ENCODE results near the gene HSBP1L1.
"Not testable (repeated sequence)": the region's sequence is repeated elsewhere in the genome, so short reads cannot be mapped to it uniquely, and the experiment has no call there.

HSBP1L1 gene

DNA sequence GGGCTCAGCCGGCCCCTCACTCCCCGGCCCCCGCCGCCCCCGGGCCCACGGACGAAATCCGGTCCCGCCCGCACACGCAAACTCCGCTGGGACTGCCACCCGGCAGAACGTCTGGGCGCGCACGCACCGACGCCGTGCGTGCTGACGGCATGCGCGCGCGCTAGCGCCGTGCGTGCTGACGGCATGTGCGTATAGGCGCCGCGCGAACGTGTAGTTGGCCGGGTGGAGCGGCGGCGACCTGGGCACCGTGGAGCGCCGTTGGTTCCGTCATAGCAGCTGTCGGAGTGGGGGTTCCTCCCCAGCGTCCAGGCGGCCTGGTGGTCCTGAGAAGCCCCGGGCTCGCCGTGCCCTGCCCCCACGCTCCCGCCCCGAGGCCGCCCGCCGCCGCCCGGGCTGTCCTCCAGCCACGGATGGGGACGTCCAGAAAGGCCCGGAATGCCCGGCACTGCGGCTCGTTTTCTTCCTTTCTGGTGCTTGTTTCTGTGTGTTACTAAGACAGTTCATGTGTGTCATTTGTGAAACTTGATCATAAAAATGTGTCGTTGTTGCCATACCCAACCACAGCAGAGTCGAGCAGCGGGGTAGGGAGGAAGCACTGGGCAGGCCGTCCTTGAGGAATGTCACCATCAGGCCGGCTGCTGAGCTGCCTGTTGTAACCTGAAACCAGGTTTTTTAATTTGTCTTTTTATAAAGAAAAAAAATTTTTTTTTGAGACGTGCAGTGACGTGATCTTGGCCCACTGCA is 24.2 kb downstream of the HSBP1L1 start, which contains the start of gene TXNL4A:
Gene TXNL4A (minus strand): TSS at position 113 of the 744 bp plus-strand sequence. CDS start 171 bp downstream, outside the sequence.
- Histone ChIP-seq H3K9me3 (ENCODE audit: severe bottlenecking) (no peaks in the 10 kb centered on the region), H3K27ac (ENCODE audit: poor library complexity, severe bottlenecking) (peak within 1 kb of the TSS; percentile 77), H3K36me3 (ENCODE audit: low read depth) (peaks cover 30% of the 10 kb centered on the region), H3K4me3 (ENCODE audit: severe bottlenecking) (peak within 1 kb of the TSS; percentile 73), H3K4me1 (ENCODE audit: insufficient read depth, poor library complexity, severe bottlenecking) (peaks cover 4% of the 10 kb centered on the region), H3K27me3 (ENCODE audit: insufficient read depth, poor library complexity, severe bottlenecking) (no peaks in the 10 kb centered on the region)
- TF ChIP-seq, protein P1, sequence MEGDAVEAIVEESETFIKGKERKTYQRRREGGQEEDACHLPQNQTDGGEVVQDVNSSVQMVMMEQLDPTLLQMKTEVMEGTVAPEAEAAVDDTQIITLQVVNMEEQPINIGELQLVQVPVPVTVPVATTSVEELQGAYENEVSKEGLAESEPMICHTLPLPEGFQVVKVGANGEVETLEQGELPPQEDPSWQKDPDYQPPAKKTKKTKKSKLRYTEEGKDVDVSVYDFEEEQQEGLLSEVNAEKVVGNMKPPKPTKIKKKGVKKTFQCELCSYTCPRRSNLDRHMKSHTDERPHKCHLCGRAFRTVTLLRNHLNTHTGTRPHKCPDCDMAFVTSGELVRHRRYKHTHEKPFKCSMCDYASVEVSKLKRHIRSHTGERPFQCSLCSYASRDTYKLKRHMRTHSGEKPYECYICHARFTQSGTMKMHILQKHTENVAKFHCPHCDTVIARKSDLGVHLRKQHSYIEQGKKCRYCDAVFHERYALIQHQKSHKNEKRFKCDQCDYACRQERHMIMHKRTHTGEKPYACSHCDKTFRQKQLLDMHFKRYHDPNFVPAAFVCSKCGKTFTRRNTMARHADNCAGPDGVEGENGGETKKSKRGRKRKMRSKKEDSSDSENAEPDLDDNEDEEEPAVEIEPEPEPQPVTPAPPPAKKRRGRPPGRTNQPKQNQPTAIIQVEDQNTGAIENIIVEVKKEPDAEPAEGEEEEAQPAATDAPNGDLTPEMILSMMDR (IDR thresholded peaks at IDR 0.05; ENCODE audit: poor library complexity, severe bottlenecking) = no peak
- DNase-seq (ENCODE audit: low spot score) (peak; percentile 80), ATAC-seq (ENCODE audit: low read depth) (peak; percentile 91)

DNA sequence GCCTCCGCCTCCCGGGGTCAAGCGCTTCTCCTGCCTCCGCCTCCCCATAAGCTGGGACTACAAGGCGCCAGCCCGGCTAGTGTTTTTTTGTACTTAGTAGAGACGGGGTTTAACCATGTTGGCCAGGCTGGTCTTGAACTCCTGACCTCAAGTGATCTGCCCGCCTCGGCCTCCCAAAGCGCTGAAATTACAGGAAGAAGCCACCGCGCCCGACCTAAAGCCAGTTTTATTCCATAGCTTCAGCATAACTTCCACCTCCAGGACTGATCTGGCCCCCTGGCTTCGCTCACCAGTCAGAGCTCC is 24.7 kb downstream of the HSBP1L1 start:
- Histone ChIP-seq H3K9me3 (ENCODE audit: severe bottlenecking) (no peaks in the 10 kb centered on the region), H3K27me3 (ENCODE audit: insufficient read depth, poor library complexity, severe bottlenecking) (no peaks in the 10 kb centered on the region), H3K4me3 (ENCODE audit: severe bottlenecking) (peak overlapping the region; percentile 73), H3K36me3 (ENCODE audit: low read depth) (peaks cover 25% of the 10 kb centered on the region), H3K27ac (ENCODE audit: poor library complexity, severe bottlenecking) (peak overlapping the region; percentile 77), H3K4me1 (ENCODE audit: insufficient read depth, poor library complexity, severe bottlenecking) (peaks cover 4% of the 10 kb centered on the region)
- no peak; the same call in 2 of the 3 replicates for ATAC-seq (ENCODE audit: low read depth)
- no peak for DNase-seq (ENCODE audit: low spot score)
- TF ChIP-seq, protein P1 (IDR thresholded peaks at IDR 0.05; ENCODE audit: poor library complexity, severe bottlenecking) = no peak

DNA sequence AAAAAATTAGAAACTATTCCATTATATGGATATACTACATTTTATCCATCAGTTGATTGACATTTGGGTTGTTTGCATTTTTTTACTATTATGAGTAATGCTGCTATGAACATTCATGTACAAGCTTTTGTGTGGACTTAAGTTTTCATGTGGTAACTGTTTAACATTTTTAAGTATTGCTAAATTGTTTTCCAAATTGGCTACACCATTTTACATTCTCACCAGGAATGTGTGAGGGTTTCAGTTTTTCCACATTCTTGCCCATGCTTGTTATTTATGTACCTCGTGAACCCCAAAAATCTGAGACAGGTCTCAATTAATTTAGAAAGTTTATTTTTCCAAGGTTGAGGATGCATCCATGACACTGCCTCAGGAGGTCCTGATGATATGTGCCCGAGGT is 27.1 kb downstream of the HSBP1L1 start:
- no peaks in the 10 kb centered on the region for H3K9me3 ChIP-seq (ENCODE audit: severe bottlenecking)
- ATAC-seq (ENCODE audit: low read depth) (no peak), DNase-seq (ENCODE audit: low spot score) (no peak)
- H3K36me3 ChIP-seq (ENCODE audit: low read depth) = peaks cover 1% of the 10 kb centered on the region; the same call in 1 of the 2 replicates
- TF ChIP-seq, protein P1 (IDR thresholded peaks at IDR 0.05; ENCODE audit: poor library complexity, severe bottlenecking) = no peak
- no peak overlapping the region for H3K4me3 ChIP-seq (ENCODE audit: severe bottlenecking)
- H3K4me1 ChIP-seq (ENCODE audit: insufficient read depth, poor library complexity, severe bottlenecking) = peaks cover under 1% of the 10 kb centered on the region
- no peak overlapping the region for H3K27ac ChIP-seq (ENCODE audit: poor library complexity, severe bottlenecking)
- H3K27me3 ChIP-seq (ENCODE audit: insufficient read depth, poor library complexity, severe bottlenecking) = no peaks in the 10 kb centered on the region

DNA sequence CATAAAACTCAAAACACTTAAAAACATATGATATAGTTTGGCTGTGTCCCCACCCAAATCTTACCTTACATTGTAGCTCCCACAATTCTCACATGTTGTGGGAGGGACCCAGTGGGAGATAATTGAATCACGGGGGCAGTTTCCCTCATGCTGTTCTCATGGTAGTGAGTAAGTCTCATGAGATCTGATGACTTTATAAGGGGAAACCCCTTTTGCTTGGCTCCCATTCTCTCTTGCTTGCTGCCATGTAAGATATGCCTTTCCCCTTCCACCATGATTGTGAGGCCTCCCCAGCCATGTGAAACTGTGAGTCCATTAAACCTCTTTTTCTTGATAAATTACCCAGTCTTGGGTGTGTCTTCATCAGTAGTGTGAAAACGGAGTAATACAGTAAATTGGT is 35.3 kb downstream of the HSBP1L1 start:
- H3K4me3 ChIP-seq (ENCODE audit: severe bottlenecking); H3K27ac ChIP-seq (ENCODE audit: poor library complexity, severe bottlenecking); H3K9me3 ChIP-seq (ENCODE audit: severe bottlenecking); H3K36me3 ChIP-seq (ENCODE audit: low read depth); ATAC-seq (ENCODE audit: low read depth); H3K27me3 ChIP-seq (ENCODE audit: insufficient read depth, poor library complexity, severe bottlenecking); H3K4me1 ChIP-seq (ENCODE audit: insufficient read depth, poor library complexity, severe bottlenecking); DNase-seq (ENCODE audit: low spot score): not testable (repeated sequence)

DNA sequence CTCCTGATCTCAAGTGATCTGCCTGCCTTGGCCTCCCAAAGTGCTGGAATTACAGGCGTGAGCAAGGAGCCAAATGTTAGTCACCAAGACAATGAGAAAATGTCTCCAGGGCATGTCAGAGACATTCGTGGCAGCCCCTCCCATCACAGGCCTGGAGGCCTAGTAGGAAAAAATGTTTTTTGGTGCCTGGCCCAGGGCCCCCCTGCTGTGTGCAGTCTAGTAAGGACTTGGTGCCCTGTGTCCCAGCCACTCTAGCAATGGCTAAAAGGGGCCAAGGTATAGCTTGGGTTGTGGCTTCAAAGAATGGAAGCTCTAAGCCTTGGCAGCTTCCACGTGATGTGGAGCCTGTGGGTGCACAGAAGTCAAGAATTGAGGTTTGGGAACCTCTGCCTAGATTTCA is 36.4 kb downstream of the HSBP1L1 start:
- no peaks in the 10 kb centered on the region for H3K27me3 ChIP-seq (ENCODE audit: insufficient read depth, poor library complexity, severe bottlenecking)
- H3K36me3 ChIP-seq (ENCODE audit: low read depth) = no peaks in the 10 kb centered on the region
- ATAC-seq (ENCODE audit: low read depth) (no peak), DNase-seq (ENCODE audit: low spot score) (no peak)
- H3K27ac ChIP-seq (ENCODE audit: poor library complexity, severe bottlenecking) = no peak overlapping the region
- H3K4me1 ChIP-seq (ENCODE audit: insufficient read depth, poor library complexity, severe bottlenecking) = no peaks in the 10 kb centered on the region
- H3K9me3 ChIP-seq (ENCODE audit: severe bottlenecking) = peaks cover 9% of the 10 kb centered on the region
- no peak overlapping the region for H3K4me3 ChIP-seq (ENCODE audit: severe bottlenecking)
- TF ChIP-seq, protein P1 (IDR thresholded peaks at IDR 0.05; ENCODE audit: poor library complexity, severe bottlenecking) = no peak

All from RWPE2 (cell line).